Epidermal melanocyte (primary cell): ENCODE measurements around the gene NTSR1.

ENCODE experiments used
- DNase-seq: peaks from one replicate; pipeline ENCODE4 v3.0.0; 2011; ENCODE audit warnings: low spot score; ENCODE audit not compliant: insufficient read length

The NTSR1 gene

GRCh38 chr20:62725596-62726268, 17.1 kb downstream of the NTSR1 start:
- DNase-seq, result no peak

- no peak for DNase-seq
These were observed 17.6 kb downstream of the NTSR1 start for GRCh38 chr20:62726276-62726675.

- no peak for DNase-seq
These were observed 18.3 kb downstream of the NTSR1 start for GRCh38 chr20:62726716-62727583.

- no peak for DNase-seq
These were observed 19.0 kb downstream of the NTSR1 start for GRCh38 chr20:62727584-62728027.

- DNase-seq, result no peak
These were observed 19.6 kb downstream of the NTSR1 start for GRCh38 chr20:62728028-62728780.

- DNase-seq, result no peak
These were observed 20.2 kb downstream of the NTSR1 start for GRCh38 chr20:62728781-62729300.

- DNase-seq, result no peak
These were observed 21.8 kb downstream of the NTSR1 start for GRCh38 chr20:62730481-62730880.

GRCh38 chr20:62732031-62732760, 23.6 kb downstream of the NTSR1 start:
- no peak for DNase-seq

- no peak for DNase-seq
These were observed 24.3 kb downstream of the NTSR1 start for GRCh38 chr20:62732842-62733525.

GRCh38 chr20:62733526-62733842, 24.8 kb downstream of the NTSR1 start:
- no peak for DNase-seq

- no peak for DNase-seq
These were observed 25.3 kb downstream of the NTSR1 start for GRCh38 chr20:62733891-62734290.

- DNase-seq, result no peak
These were observed 25.7 kb downstream of the NTSR1 start for GRCh38 chr20:62734326-62734725.

GRCh38 chr20:62734881-62735280, 26.2 kb downstream of the NTSR1 start:
- DNase-seq, result no peak

GRCh38 chr20:62735331-62735821, 26.7 kb downstream of the NTSR1 start:
- no peak for DNase-seq

GRCh38 chr20:62736026-62736406, 27.4 kb downstream of the NTSR1 start:
- no peak for DNase-seq

- no peak for DNase-seq
These were observed 27.9 kb downstream of the NTSR1 start for GRCh38 chr20:62736407-62737071.

- no peak for DNase-seq
These were observed 28.7 kb downstream of the NTSR1 start for GRCh38 chr20:62737271-62737811.

GRCh38 chr20:62738025-62738881, 29.6 kb downstream of the NTSR1 start:
- no peak for DNase-seq

- no peak for DNase-seq
These were observed 30.4 kb downstream of the NTSR1 start for GRCh38 chr20:62739067-62739466.
